Erythroblast (primary cell): ENCODE results near the gene GJD2.
A peak's percentile ranks its signal among the peaks of the same experiment; 100 is the strongest.

Source experiments
- DNase-seq, 2 experiments: peaks; one replicate each; lab custom pipeline; 2025; lab: John Stamatoyannopoulos, UW
- GATA1 ChIP-seq: IDR thresholded peaks from 2 replicates; pipeline ENCODE4 v1.6.1; 2011; ENCODE audit warnings: low read depth, mild to moderate bottlenecking, control low read depth, low read length, moderate library complexity
- POLR2A ChIP-seq: IDR thresholded peaks from 2 replicates; pipeline ENCODE4 v1.6.1; 2011; ENCODE audit warnings: mild to moderate bottlenecking, low read length

Gene GJD2

DNA sequence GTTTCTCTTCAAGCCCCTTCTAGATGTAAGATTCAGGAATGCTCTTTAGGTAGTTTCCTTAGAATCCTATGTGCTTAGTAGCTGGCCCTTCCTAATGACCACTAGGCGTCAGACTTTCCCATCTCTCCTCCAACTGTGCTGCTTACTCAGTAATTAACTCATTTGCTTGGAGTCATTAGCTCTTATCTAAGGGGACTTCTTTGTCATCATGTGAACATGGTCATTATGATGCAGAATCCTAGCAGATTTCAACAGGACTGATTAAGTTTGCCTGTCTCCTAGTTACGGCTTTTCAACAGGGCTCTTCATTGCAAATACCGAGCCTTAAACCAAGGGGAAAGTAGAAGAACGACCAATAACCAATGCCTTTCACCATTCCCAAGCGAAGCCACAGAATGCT, 46.4 kb downstream of the GJD2 start:
- DNase-seq: peak; percentile 51 to 67
- TF ChIP-seq POLR2A (no peak), GATA1 (no peak)

DNA sequence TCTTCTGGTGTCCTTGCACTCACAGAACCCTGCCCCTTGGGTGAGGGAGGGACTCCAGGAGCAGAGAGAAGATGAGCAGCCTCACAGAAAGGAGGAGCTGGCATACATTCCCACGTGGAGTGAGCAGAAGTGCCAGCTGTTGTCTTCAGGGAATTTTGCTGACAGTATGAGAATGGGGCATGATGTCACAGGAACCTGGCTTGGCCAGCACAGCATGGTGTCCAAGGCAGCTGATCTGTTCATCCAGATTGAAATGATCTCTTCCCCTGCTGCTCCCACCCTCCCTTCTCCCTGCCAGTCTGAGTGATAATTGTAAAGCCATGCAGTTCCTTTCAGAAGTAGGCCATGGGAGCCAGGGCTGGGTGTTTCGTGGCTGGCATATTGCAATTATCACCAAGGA, 53.3 kb downstream of the GJD2 start:
- TF ChIP-seq GATA1: no peak
- TF ChIP-seq POLR2A: no peak
- DNase-seq: no peak
